WTC11 (cell line): ENCODE measurements around the gene MFAP3.

Source experiments
- ATF1 ChIP-seq: sonication (generic); formaldehyde crosslinking; IDR thresholded peaks from 2 replicates; pipeline ENCODE4 v1.8.1; 2023; ENCODE audit warnings: mild to moderate bottlenecking, moderate library complexity, missing genetic modification reagents
- CREB1 ChIP-seq: sonication (generic); formaldehyde crosslinking; IDR thresholded peaks from 2 replicates; pipeline ENCODE4 v1.8.0; 2023; ENCODE audit warnings: mild to moderate bottlenecking, missing genetic modification reagents
- CTCF ChIP-seq: fragments of 200-600 bp; IDR thresholded peaks from 2 replicates; pipeline ENCODE4 v1.8.0; 2022; ENCODE audit warnings: antibody characterized with exemption
- FOXJ3 ChIP-seq: sonication (generic); formaldehyde crosslinking; IDR thresholded peaks from 2 replicates; pipeline ENCODE4 v1.9.0; 2021; ENCODE audit warnings: missing genetic modification reagents, mild to moderate bottlenecking, borderline replicate concordance
- FOXP1 ChIP-seq: sonication (generic); formaldehyde crosslinking; IDR thresholded peaks from 2 replicates; pipeline ENCODE4 v1.8.0; 2022; ENCODE audit warnings: missing genetic modification reagents, mild to moderate bottlenecking, moderate library complexity, borderline replicate concordance
- IRF1 ChIP-seq: sonication (generic); formaldehyde crosslinking; IDR thresholded peaks from 2 replicates; pipeline ENCODE4 v1.8.0; 2023; ENCODE audit warnings: missing genetic modification reagents
- KAT7 ChIP-seq: sonication (generic); formaldehyde crosslinking; IDR thresholded peaks from 2 replicates; pipeline ENCODE4 v1.8.1; 2023; ENCODE audit warnings: missing genetic modification reagents, mild to moderate bottlenecking, borderline replicate concordance
- MAX ChIP-seq: sonication (generic); formaldehyde crosslinking; IDR thresholded peaks from 2 replicates; pipeline ENCODE4 v1.8.0; 2022; ENCODE audit warnings: mild to moderate bottlenecking, missing genetic modification reagents
- NFATC4 ChIP-seq: fragments of 250-450 bp; sonication (Bioruptor Pico); IDR thresholded peaks from 2 replicates; pipeline ENCODE4 v1.9.0; 2021; ENCODE audit warnings: mild to moderate bottlenecking
- NR1H2 ChIP-seq: sonication (generic); formaldehyde crosslinking; IDR thresholded peaks from 2 replicates; pipeline ENCODE4 v1.9.0; 2021; ENCODE audit warnings: mild to moderate bottlenecking, moderate library complexity, missing genetic modification reagents
- RELA ChIP-seq: sonication (generic); formaldehyde crosslinking; IDR thresholded peaks from 2 replicates; pipeline ENCODE4 v1.8.1; 2022; ENCODE audit warnings: missing genetic modification reagents, mild to moderate bottlenecking, borderline replicate concordance
- TEAD1 ChIP-seq: sonication (generic); formaldehyde crosslinking; IDR thresholded peaks from 2 replicates; pipeline ENCODE4 v1.8.0; 2022; ENCODE audit warnings: mild to moderate bottlenecking, missing genetic modification reagents
- USF2 ChIP-seq: sonication (generic); formaldehyde crosslinking; IDR thresholded peaks from 2 replicates; pipeline ENCODE4 v1.8.1; 2023; ENCODE audit warnings: mild to moderate bottlenecking, missing genetic modification reagents, moderate library complexity
- ZNF232 ChIP-seq: sonication (generic); formaldehyde crosslinking; IDR thresholded peaks from 2 replicates; pipeline ENCODE4 v1.8.0; 2022; ENCODE audit warnings: mild to moderate bottlenecking, missing genetic modification reagents

- no peak for TF ChIP-seq CTCF
- no peak for TF ChIP-seq IRF1 (CRISPR knock-in tag)
- no peak for TF ChIP-seq NR1H2
- TF ChIP-seq USF2 (CRISPR knock-in tag), result no peak
- no peak for TF ChIP-seq KAT7
- no peak for TF ChIP-seq FOXJ3 (CRISPR knock-in tag)
- no peak for TF ChIP-seq ZNF232
- TF ChIP-seq ATF1 (CRISPR knock-in tag), result no peak
- TF ChIP-seq CREB1 (CRISPR knock-in tag), result no peak
- no peak for TF ChIP-seq TEAD1 (CRISPR knock-in tag)
- no peak for TF ChIP-seq NFATC4 (CRISPR knock-in tag)
- no peak for TF ChIP-seq RELA (CRISPR knock-in tag)
- TF ChIP-seq FOXP1 (CRISPR knock-in tag), result no peak
- no peak for TF ChIP-seq MAX (CRISPR knock-in tag)
Measured at GRCh38 chr5:153991168-153991567, 47.6 kb upstream of the MFAP3 start.
